GM18508 (cell line): Measurements from ENCODE around the gene TRAPPC2.

Experiments used
- ATAC-seq: cut with Tn5 transposase; IDR thresholded peaks from one replicate; pipeline ENCODE4 v1.9.1; 2021; ENCODE audit warnings: moderate number of reproducible peaks; ENCODE audit not compliant: insufficient read depth, unreplicated experiment

The TRAPPC2 gene

GRCh38 chrX:13702111-13702789 is 32.2 kb downstream of the TRAPPC2 start:
- ATAC-seq, result no peak

- ATAC-seq, result no peak
Observed at GRCh38 chrX:13700380-13700779, 34.0 kb downstream of the TRAPPC2 start.

GRCh38 chrX:13699183-13699826 is 35.1 kb downstream of the TRAPPC2 start:
- no peak for ATAC-seq

- no peak for ATAC-seq
Observed at GRCh38 chrX:13698432-13698831, 36.0 kb downstream of the TRAPPC2 start.

GRCh38 chrX:13697976-13698375 is 36.4 kb downstream of the TRAPPC2 start:
- no peak for ATAC-seq

GRCh38 chrX:13697455-13697854 is 37.0 kb downstream of the TRAPPC2 start:
- peak; percentile 41 for ATAC-seq

- ATAC-seq, result no peak
Observed at GRCh38 chrX:13695601-13696115, 38.8 kb downstream of the TRAPPC2 start.

- ATAC-seq, result no peak
Observed at GRCh38 chrX:13694983-13695382, 39.4 kb downstream of the TRAPPC2 start.

- ATAC-seq, result no peak
Observed at GRCh38 chrX:13694359-13694758, 40.1 kb downstream of the TRAPPC2 start.

GRCh38 chrX:13693341-13693961 is 41.0 kb downstream of the TRAPPC2 start:
- no peak for ATAC-seq

- no peak for ATAC-seq
Observed at GRCh38 chrX:13692771-13693231, 41.6 kb downstream of the TRAPPC2 start.

- ATAC-seq, result no peak
Observed at GRCh38 chrX:13691841-13692371, 42.5 kb downstream of the TRAPPC2 start.

- no peak for ATAC-seq
Observed at GRCh38 chrX:13690836-13691235, 43.6 kb downstream of the TRAPPC2 start.

GRCh38 chrX:13689741-13690211 is 44.6 kb downstream of the TRAPPC2 start:
- no peak for ATAC-seq

- ATAC-seq, result no peak
Observed at GRCh38 chrX:13688958-13689740, 45.3 kb downstream of the TRAPPC2 start, which contains the start of gene RAB9A. Gene RAB9A (plus strand): TSS chrX:13689128. CDS start chrX:13708747, 19,619 bp downstream.

- no peak for ATAC-seq
Observed at GRCh38 chrX:13688384-13688957, 45.9 kb downstream of the TRAPPC2 start.

- no peak for ATAC-seq
Observed at GRCh38 chrX:13687203-13687602, 47.2 kb downstream of the TRAPPC2 start.

- ATAC-seq, result no peak
Observed at GRCh38 chrX:13685126-13685763, 49.2 kb downstream of the TRAPPC2 start.

GRCh38 chrX:13684361-13684760 is 50.1 kb downstream of the TRAPPC2 start:
- no peak for ATAC-seq
